Right atrium auricular region (tissue), 2 donors: ENCODE data around the gene CKS1B. TPM values are rescaled to one million over a fixed set of nuclear protein-coding genes. Genes with fewer than 3 reads are reported as not detected.

Source experiments
- DNase-seq: peaks from one replicate; pipeline ENCODE4 v3.0.0-alpha.2; 2019; ENCODE audit warnings: low spot score
- H3K27ac ChIP-seq, 2 donors: fragments of 200-600 bp; sonication (generic); 1 replicate in 1 of 2; 2 replicates in 1 of 2; pipeline ENCODE4 v1.5.1; 2016 to 2019
- H3K27me3 ChIP-seq, 2 donors: fragments of 200-600 bp; sonication (generic); one replicate each; pipeline versions ENCODE4 v1.5.1 to v1.6.0; 2017 to 2019
- H3K36me3 ChIP-seq: fragments of 200-600 bp; sonication (generic); one replicate; pipeline ENCODE4 v1.5.1; 2016
- H3K4me1 ChIP-seq, 2 donors: fragments of 200-600 bp; sonication (generic); one replicate each; pipeline versions ENCODE4 v1.5.1 to v1.6.0; 2017 to 2019
- H3K4me3 ChIP-seq, 2 donors: fragments of 200-600 bp; sonication (generic); 1 replicate in 1 of 2; 2 replicates in 1 of 2; pipeline ENCODE4 v1.5.1; 2017 to 2019; ENCODE audit warnings: mild to moderate bottlenecking in 1 of 2, moderate library complexity in 1 of 2
- H3K9me3 ChIP-seq, 2 donors: fragments of 200-600 bp; sonication (generic); one replicate each; pipeline ENCODE4 v1.5.1; 2019
- total RNA-seq, 2 donors: library from RNA; depleted of rRNA; stranded (reverse); fragments of >200 nt; gene quantifications; one replicate each; pipeline ENCODE4 v1.1.0, GENCODE V29; 2016
- TF ChIP-seq, protein P1 (sequence below), 2 donors: fragments of 200-600 bp; sonication (generic); IDR thresholded peaks; one replicate each; pipeline ENCODE4 v1.5.1; 2019; ENCODE audit warnings: antibody characterized with exemption in 2 of 2

CKS1B gene
- total RNA-seq, 2 donors from 2014 or later, result 20.0 to 23.8 TPM

DNA sequence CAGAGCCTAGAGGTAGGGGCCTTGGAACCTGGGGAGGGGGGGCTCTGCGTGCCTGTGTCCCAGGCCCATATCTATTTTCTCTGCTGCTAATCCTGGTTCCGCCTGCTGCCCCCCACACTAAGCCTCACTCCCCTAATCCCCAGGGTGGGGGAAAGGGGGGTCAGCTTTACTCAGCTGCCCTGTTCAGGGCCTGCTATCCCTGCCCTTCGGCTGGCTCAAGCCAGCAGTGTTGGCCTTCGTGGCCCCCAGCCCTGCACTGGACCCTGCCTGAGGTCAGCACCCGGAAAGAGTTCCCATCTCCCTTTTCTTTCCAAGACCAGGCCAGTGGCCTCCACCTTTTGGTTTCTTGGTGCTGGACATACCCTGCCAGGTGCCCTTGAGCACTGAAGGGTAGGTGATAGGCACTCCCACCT, 36.5 kb downstream of the CKS1B start:
- TF ChIP-seq, protein P1, sequence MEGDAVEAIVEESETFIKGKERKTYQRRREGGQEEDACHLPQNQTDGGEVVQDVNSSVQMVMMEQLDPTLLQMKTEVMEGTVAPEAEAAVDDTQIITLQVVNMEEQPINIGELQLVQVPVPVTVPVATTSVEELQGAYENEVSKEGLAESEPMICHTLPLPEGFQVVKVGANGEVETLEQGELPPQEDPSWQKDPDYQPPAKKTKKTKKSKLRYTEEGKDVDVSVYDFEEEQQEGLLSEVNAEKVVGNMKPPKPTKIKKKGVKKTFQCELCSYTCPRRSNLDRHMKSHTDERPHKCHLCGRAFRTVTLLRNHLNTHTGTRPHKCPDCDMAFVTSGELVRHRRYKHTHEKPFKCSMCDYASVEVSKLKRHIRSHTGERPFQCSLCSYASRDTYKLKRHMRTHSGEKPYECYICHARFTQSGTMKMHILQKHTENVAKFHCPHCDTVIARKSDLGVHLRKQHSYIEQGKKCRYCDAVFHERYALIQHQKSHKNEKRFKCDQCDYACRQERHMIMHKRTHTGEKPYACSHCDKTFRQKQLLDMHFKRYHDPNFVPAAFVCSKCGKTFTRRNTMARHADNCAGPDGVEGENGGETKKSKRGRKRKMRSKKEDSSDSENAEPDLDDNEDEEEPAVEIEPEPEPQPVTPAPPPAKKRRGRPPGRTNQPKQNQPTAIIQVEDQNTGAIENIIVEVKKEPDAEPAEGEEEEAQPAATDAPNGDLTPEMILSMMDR (IDR thresholded peaks at IDR 0.05), result no peak
- Histone ChIP-seq H3K27me3 (no peaks in the 10 kb centered on the region), H3K4me3 (no peak overlapping the region), H3K9me3 (no peaks in the 10 kb centered on the region), H3K4me1 (peaks cover 0 to 75% of the 10 kb centered on the region in 2 donors), H3K27ac (peak overlapping the region; percentile 32 to 40), H3K36me3 (peaks cover 20% of the 10 kb centered on the region)
- no peak for DNase-seq

DNA sequence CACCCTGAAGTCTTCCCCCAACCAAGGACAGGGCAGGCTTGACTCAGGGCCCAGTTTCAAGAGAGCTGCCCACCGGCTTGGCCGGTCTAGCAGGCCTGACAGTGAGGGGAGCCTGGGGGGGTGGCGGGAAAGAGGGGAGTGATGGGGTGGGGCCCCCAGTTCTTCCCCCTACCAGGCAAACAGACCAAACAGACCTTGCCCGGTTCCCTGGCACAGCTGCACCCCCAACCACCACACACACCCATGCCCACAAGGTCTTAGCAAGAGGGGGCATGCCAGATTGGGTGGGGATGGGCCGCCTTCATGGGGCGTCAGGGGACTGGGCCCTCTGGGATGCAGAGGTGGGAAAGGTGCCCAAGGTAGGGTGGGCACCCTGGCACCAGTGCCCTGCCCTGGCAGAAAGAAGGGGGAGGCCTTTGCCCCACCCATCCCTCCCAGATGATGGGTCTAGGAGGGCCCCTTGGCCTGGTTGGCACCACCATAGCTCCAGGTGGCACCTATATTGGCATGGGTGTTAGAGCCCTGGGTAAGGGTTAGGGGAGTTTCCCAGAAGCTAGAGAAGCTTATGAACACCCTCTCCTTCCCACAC, 37.0 kb downstream of the CKS1B start:
- TF ChIP-seq, protein P1 (IDR thresholded peaks at IDR 0.05), result no peak
- H3K36me3 ChIP-seq, result peaks cover 25% of the 10 kb centered on the region
- no peaks in the 10 kb centered on the region for H3K9me3 ChIP-seq
- peaks cover 0 to 71% of the 10 kb centered on the region in 2 donors for H3K4me1 ChIP-seq
- no peaks in the 10 kb centered on the region for H3K27me3 ChIP-seq
- peak overlapping the region; percentile 32 to 40 for H3K27ac ChIP-seq
- H3K4me3 ChIP-seq, result no peak overlapping the region
- DNase-seq, result no peak

DNA sequence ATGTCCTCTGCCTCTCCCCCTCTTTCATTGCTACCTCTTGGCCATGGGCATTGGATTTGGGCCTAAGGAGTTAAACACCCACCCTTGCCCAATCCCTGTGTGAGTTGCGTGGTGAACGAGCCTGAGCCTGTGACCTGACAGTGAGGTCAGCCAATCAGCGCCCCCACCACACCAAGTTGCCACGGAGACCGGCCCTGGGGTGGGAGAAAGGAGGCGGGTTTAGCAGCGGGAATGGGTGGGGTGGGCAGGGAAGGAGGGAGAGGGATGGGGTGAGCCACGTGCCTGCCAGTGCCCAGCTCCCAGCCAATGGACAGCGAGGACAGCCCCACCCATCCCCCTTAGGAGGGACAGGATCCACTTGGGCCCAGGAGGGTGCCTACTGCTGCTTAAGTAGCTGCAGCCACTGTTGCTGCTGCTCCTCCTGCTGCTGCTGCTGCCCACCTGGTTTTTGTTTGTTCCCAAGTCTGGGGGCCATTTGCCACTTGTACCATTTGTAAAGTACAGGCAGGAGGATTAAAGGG, 37.6 kb downstream of the CKS1B start:
- TF ChIP-seq, protein P1 (IDR thresholded peaks at IDR 0.05), result no peak
- peaks cover 26% of the 10 kb centered on the region for H3K36me3 ChIP-seq
- H3K9me3 ChIP-seq, result no peaks in the 10 kb centered on the region
- peak overlapping the region; percentile 32 to 40 for H3K27ac ChIP-seq
- H3K27me3 ChIP-seq, result no peaks in the 10 kb centered on the region
- DNase-seq, result peak; percentile 89
- H3K4me1 ChIP-seq, result peaks cover 0 to 71% of the 10 kb centered on the region in 2 donors
- no peak overlapping the region for H3K4me3 ChIP-seq

DNA sequence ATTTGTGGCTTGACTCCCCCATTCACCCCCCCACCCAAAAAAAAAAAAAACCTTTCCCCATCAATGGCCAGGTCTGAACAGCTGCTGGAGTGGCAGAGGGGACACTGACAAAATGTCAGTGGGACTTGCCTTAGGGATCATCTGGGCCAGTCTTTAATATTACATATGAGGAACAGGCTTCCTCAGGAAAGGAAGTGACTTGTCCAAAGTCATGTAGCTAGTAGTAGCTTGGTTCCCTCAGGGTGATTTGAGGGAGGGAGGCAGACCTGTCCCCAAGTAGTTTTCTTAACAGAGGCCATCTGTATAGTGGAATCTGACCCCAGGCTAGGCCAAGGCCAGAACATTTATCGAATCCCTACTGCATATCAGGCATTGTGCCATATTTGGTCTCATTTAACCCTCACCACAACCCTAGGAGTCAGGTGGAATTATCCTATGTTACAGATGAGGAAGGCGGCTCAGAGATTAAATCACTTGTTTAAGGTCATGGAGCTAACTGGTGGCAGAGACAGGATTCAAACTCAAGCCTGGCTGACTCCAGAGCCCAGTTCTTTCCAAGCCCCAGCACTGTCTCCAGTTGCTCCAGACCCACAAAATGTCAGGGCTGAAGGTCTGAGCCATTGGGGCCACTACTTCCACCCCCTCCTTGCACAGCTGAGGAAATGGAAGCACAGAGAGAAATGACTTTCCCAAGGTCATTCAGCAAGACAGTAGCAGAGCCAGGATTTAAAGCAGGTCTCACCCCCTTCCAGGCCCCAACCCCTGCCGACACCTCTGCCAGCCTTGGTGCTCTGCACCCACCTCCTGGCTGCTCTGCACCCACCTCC, 38.5 kb downstream of the CKS1B start:
- TF ChIP-seq, protein P1 (IDR thresholded peaks at IDR 0.05), result no peak
- H3K36me3 ChIP-seq, result peaks cover 26% of the 10 kb centered on the region
- peak overlapping the region; percentile 29 to 40 for H3K27ac ChIP-seq
- no peaks in the 10 kb centered on the region for H3K27me3 ChIP-seq
- no peak overlapping the region for H3K4me3 ChIP-seq
- H3K4me1 ChIP-seq, result peaks cover 0 to 69% of the 10 kb centered on the region in 2 donors
- no peaks in the 10 kb centered on the region for H3K9me3 ChIP-seq
- DNase-seq, result no peak

DNA sequence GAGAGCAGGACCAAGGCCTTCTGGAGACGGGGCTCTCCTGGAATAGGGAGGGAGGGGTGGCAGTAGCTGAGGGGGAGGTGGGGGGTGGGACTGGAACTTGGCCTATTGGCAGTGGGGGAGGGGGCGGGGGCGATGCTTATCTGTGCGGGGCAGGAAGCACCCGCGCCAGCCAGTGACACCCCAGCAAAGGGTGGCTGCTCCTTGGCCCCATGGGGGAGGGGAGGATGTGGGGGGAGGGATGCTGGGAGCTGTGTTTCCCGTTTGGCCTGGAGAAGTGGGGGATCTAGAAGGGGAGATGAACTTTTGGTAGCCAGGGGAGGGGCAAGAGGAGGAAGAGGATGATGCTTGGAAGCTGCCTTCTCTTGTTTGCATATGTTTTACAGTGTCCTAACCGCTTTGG, 39.2 kb downstream of the CKS1B start:
- H3K27ac ChIP-seq, result peak overlapping the region in 1 of 2 donors; percentile 40
- H3K4me3 ChIP-seq, result no peak overlapping the region
- TF ChIP-seq, protein P1 (IDR thresholded peaks at IDR 0.05), result no peak
- no peaks in the 10 kb centered on the region for H3K9me3 ChIP-seq
- DNase-seq, result no peak
- H3K27me3 ChIP-seq, result no peaks in the 10 kb centered on the region
- peaks cover 26% of the 10 kb centered on the region for H3K36me3 ChIP-seq
- peaks cover 0 to 69% of the 10 kb centered on the region in 2 donors for H3K4me1 ChIP-seq
